ENCODE data around the gene FSTL1.

FSTL1 gene

DNA sequence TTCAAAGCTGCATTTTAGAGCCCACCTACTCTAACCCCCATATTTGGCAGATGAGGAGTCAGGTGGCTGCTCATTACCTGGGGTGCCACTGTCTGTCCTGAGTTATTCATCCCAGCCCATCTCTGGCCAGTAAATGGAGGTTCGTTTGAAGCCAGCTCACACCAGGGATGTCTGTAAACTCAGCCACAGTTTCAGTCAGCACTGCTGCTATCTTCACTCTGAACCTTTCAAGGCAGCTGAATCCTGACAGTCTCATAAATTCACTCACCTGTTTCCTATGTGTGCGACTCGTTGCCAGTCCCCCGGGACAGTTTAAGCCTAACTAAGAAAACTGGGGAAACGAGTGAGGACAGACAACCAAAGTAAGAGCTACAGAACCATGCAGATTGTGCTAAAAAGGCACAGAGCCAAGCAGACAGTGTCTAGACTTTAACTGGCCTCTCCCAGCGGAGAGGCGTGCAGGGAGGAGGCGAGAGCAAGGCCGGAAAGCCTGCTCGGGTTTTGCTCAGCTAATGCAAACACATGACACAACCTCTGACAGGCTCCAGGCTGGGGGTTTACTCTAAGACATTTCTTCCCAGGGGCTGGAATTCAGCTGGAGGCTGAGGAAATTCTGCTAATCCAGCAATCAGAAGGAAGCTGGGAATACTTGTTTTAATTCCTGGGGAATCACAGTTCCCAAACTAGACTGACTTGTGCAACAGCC lies 12.0 kb downstream of the FSTL1 start:
- no peak for DNase-seq

GRCh38 chr3:120438216-120438615 lies 12.6 kb downstream of the FSTL1 start:
- no peak for DNase-seq

GRCh38 chr3:120437559-120437958 lies 13.2 kb downstream of the FSTL1 start:
- no peak for DNase-seq

- no peak for DNase-seq
These were observed 14.2 kb downstream of the FSTL1 start for GRCh38 chr3:120436523-120437050.

GRCh38 chr3:120435621-120436020 lies 15.2 kb downstream of the FSTL1 start:
- DNase-seq: no peak

GRCh38 chr3:120433662-120434331 lies 17.0 kb downstream of the FSTL1 start:
- no peak for DNase-seq

GRCh38 chr3:120432150-120432860 lies 18.5 kb downstream of the FSTL1 start:
- DNase-seq: no peak

GRCh38 chr3:120429921-120430361 lies 20.9 kb downstream of the FSTL1 start:
- DNase-seq: no peak

DNA sequence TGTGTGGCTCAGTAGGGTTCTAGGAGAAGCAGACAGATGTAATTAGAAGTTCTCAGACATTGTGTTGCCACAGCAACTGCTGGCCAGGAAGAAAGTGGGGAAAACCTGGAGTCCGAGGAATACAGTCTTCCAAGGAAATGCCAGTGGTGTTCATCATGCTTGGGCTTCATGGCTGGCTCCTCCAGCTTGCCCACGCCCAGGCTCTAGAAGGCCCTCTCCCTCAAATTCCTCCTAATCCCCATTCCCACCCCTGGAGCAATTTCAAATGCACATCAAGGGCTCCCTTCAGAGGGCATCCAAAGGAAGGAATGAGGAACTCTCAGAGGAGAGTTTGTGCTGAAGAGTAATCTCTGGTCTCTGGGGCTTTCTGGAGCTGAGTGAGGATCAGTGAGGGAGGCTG lies 21.9 kb downstream of the FSTL1 start:
- DNase-seq: no peak

DNA sequence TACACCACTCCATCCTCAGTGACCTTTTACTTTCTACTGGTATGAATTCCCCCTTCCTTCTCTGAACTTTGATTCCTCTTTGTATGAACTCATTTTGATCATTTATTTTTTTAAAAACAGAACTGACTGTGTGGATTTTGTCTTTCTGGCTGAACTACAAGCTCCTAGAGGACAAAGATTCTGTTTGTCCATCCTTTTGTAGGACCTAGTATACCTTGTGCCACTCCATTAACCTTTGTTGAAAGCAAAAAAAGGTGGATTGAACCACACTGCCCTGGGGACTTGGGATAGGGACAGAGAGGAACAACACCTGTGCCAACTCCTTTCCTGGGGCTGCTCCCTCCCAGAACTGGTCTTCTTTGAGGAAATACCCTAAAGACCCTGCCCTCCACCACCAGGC lies 23.6 kb downstream of the FSTL1 start:
- no peak for DNase-seq

- DNase-seq: no peak
These were observed 25.1 kb downstream of the FSTL1 start for GRCh38 chr3:120425572-120426250.

GRCh38 chr3:120424976-120425570 lies 25.7 kb downstream of the FSTL1 start:
- DNase-seq: no peak

DNA sequence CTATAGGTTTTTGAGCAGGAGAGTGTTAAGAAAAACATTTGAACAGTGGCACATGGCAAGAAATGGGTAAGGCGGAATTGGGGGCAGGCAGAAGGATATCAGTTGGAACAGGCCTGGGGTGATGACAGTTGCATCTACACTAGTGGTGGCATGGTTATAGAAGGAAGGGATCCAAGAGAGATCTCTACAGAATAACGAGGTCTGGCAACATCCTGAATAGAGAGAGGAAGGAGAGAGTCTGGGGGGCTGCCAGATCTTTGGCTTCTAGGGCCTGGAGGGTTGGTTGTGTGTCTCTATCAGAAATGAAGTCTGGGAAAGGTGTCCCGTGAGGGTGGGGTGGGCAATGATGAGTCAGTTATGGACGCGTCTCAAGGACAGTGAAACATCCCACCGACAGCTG lies 26.3 kb downstream of the FSTL1 start:
- DNase-seq: no peak

DNA sequence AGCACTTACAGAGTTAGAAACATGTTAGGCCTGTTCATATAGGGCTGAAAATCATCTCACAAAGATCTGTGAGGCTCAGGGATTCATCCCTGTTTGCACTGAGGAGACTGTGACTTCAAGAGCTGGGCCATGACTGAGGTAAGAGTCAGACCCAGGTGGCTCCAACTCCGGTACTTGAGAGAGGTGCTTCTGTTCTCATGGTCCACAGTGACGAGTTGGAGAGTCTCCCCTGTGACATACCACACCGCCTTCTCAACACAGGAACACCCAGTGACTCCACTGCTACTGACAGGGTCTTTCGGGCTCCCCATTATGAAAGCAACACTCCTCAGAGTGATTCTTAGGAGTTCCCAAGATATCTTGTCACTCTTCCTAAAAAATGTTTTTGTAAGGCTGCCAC lies 27.4 kb downstream of the FSTL1 start:
- DNase-seq: no peak

DNA sequence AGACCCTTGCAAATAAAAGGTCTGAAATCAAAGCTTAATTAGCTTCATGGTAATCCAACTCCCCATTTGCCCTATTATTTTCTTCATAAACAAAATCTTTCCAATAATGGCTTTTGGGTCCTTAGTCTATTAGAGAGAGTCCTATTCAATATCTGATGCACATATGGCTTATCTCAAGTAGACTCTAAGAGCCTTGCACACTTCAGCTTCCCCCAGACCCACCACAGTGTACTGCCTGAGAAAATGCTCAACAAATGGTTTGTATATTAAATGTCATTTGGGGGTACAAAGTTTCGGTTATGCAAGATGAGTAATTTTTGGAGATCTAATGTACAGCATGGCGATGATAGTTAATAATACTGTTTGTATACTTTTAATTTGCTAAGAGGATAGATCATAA lies 28.9 kb downstream of the FSTL1 start:
- DNase-seq: no peak

DNA sequence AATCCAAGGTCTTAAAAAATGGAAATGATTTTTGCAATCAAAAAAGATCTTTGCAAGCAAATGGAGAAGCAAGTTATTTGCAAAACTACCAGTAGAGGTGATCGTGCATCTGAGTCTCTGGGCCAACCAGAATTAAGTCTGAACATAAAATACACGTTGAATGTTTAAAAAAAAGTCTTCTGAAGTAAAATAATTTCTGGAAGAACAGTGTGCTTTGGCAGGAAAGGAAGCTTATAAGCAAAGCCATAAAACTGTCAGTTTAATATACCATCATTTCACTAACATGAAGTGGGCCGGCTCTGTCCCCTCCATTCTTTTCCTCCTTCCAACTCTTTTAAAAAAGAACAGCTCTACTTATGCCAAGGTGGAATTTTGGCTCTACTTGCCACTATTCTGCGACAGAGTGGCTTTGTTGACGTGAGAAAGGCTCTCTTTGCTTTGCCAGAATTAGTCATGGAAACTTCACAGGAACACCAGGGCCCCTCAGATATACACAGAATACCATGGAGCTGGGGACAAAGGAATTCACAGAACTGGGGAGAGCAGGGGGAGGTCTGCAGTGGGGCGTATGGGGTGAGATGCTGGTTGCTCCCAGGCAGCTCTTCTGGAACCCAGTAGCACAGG lies 29.8 kb downstream of the FSTL1 start:
- no peak for DNase-seq

GRCh38 chr3:120420360-120420759 lies 30.4 kb downstream of the FSTL1 start:
- no peak for DNase-seq

DNA sequence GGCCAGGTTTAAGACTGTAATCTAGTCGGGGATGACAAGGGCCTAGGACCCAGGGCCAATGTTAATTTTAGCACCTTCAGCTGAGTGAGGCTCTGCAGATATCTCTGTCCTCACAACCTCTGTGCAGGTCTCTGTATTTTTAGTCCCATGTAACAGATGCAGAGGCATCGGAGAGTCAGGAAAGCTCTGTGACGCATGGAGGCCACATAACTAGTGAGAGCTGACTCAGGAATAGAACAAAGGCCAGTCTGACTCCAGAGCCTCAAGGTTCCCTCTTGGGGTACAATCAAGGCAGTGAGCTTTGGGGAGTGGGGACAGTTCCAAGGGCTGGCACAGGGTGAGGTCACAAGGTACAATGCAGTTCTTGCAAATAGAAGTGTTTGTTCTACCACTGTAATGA lies 31.0 kb downstream of the FSTL1 start:
- DNase-seq: no peak

GRCh38 chr3:120418866-120419490 lies 31.8 kb downstream of the FSTL1 start:
- peak; percentile 28 for DNase-seq

DNA sequence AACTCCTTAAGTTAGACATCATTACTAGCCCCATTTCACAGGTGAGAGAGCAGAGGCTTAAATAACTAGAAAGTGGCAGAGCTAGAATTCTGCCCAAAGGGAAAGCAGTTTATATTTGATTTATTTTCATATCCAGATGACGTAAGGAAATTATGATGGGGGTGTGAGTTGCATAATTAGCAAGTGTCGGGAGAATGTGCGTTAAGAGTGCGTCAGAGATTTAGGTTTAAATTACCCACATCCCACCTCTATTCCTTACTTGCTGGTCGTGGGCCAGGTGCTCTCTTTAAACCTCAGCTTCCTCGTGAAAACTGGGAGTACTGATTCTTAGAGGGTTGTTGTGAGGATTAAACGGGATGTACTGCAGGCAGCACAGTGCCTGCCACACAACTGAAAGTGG lies 32.3 kb downstream of the FSTL1 start:
- DNase-seq: no peak

- DNase-seq: peak; percentile 74
These were observed 33.4 kb downstream of the FSTL1 start for GRCh38 chr3:120417272-120417911.
